ENCODE data around the gene SECISBP2L. TPM values are rescaled to one million over a fixed set of nuclear protein-coding genes. Genes with fewer than 3 reads are reported as not detected.
A peak's percentile ranks its signal among the peaks of the same experiment; 100 is the strongest.

The SECISBP2L gene
- total and polyA plus RNA-seq, 10 of the 15 experiments (the other 5 are each of a cell fraction or from before 2014, with no cell fraction given) = 1.4 to 24.2 (median 10.4) TPM

DNA sequence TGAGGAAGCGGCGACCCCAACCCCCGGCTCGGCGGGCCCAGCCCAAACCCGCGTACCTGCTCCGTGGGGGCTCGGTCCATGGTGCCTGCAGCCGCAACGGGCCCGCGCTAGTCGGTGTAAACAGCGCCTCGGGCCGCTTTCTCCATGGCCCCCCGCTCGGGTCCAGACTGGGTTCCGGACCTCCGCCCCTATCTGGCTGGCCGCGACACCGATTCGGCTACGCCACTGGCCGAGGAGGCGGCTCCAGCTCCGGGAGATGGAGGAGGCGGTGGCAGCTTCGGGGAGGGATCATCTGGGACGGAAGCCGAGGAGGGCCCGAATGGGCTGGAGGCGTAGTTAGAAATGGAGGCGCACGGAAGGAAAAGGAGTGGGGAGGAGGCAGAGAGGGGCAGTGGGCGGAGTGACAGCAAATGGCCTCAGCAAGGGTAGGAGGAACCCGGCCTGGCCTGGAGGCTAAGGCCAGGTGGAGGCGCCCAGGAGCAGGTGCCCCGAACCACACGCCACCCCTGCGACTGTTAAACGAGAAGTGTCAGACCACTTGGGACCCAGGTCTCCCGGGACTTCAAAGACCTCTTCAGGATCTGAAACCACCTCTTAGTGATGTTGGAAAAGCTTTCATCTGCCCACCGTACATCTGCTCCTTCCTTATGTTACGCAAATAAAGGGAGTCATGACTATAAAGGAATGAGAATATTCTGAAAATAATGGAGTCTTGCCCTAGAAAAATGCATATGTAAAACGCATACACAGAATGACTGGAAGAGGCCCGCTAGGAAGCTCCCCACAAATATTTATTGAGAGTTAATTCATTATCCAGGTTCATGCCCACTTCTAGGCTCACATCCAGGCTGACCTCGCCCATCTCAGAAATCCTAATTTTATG lies at the start of gene SECISBP2L (continued):
- TF ChIP-seq CEBPB (IDR thresholded peaks at IDR 0.05; ENCODE audit: borderline replicate concordance in 1 of 2, low read depth in 2 of 2, low read length in 2 of 2) (no peak), SUZ12 (IDR thresholded peaks at IDR 0.05; ENCODE audit: unreplicated experiment) (no peak), EGR1 (IDR thresholded peaks at IDR 0.05; ENCODE audit: borderline replicate concordance in 1 of 2, low read depth in 2 of 2, low read length in 2 of 2) (peak in 1 of 2 experiments; percentile 67; a peak in 2 of 3 replicates), IRF4 (IDR thresholded peaks at IDR 0.05; ENCODE audit: low read depth, low read length) (no peak; the same call in 1 of the 2 replicates), GABPA (IDR thresholded peaks at IDR 0.05; ENCODE audit: low read depth) (peak; percentile 37; the same call in 1 of the 2 replicates), RUNX3 (IDR thresholded peaks at IDR 0.05; ENCODE audit: low read length) (peak; percentile 51), RAD21 (IDR thresholded peaks at IDR 0.05; ENCODE audit: insufficient read depth, low read depth, low read length) (peak; percentile 19; the same call in 1 of the 2 replicates), POLR2A (IDR thresholded peaks at IDR 0.05; ENCODE audit: low read depth, low read length) (peak; percentile 94), NBN (IDR thresholded peaks at IDR 0.05) (peak; percentile 97), FOXM1 (IDR thresholded peaks at IDR 0.05; ENCODE audit: low read depth, low read length) (no peak), KLF5 (IDR thresholded peaks at IDR 0.05; ENCODE audit: partially characterized antibody) (peak; percentile 29), SIN3A (IDR thresholded peaks at IDR 0.05; ENCODE audit: low read depth, low read length) (peak; percentile 98), SMARCA5 (IDR thresholded peaks at IDR 0.05) (no peak; the same call in 1 of the 2 replicates), ZNF207 (IDR thresholded peaks at IDR 0.05; ENCODE audit: borderline replicate concordance) (peak; percentile 81; the same call in 1 of the 2 replicates), BHLHE40 (IDR thresholded peaks at IDR 0.05; ENCODE audit: borderline replicate concordance in 1 of 2, low read depth in 2 of 2, low read length in 1 of 2) (peak; percentile 57 to 61; a peak in 2 of 4 replicates), FOXK2 (IDR thresholded peaks at IDR 0.05) (no peak), CREM (IDR thresholded peaks at IDR 0.05; ENCODE audit: low read depth) (peak; percentile 83), PAX8 (IDR thresholded peaks at IDR 0.05) (no peak), ZZZ3 (IDR thresholded peaks at IDR 0.05; ENCODE audit: control insufficient read depth, insufficient read length, low read depth) (no peak), E2F8 (IDR thresholded peaks at IDR 0.05; ENCODE audit: low read depth, partially characterized antibody) (no peak), ZNF622 (IDR thresholded peaks at IDR 0.05) (no peak), TCF12 (IDR thresholded peaks at IDR 0.05; ENCODE audit: low read depth, low read length) (peak; percentile 84), MYB (IDR thresholded peaks at IDR 0.05; ENCODE audit: borderline replicate concordance, low read depth, low read length) (no peak; the same call in 1 of the 2 replicates), ETV6 (conservative IDR thresholded peaks at IDR 0.05 in 1 of 2, IDR thresholded peaks at IDR 0.05 in 1 of 2; ENCODE audit: borderline replicate concordance in 1 of 2, low read depth in 1 of 2) (peak in 1 of 2 experiments; percentile 54; a peak in 2 of 4 replicates), RBBP5 (conservative IDR thresholded peaks at IDR 0.05) (no peak), ZNF217 (IDR thresholded peaks at IDR 0.05) (0 out of 2 replicates have a peak, but pooled peaks have one; percentile 26), HCFC1 (IDR thresholded peaks at IDR 0.05; ENCODE audit: low read length) (peak; percentile 76)
- TF ChIP-seq, protein P1, sequence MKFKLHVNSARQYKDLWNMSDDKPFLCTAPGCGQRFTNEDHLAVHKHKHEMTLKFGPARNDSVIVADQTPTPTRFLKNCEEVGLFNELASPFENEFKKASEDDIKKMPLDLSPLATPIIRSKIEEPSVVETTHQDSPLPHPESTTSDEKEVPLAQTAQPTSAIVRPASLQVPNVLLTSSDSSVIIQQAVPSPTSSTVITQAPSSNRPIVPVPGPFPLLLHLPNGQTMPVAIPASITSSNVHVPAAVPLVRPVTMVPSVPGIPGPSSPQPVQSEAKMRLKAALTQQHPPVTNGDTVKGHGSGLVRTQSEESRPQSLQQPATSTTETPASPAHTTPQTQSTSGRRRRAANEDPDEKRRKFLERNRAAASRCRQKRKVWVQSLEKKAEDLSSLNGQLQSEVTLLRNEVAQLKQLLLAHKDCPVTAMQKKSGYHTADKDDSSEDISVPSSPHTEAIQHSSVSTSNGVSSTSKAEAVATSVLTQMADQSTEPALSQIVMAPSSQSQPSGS (IDR thresholded peaks at IDR 0.05; ENCODE audit: low read length) = no peak

Measured in GM12878 (cell line).